NT2/D1 (cell line): ENCODE data around the gene GPR152.

Experiments used
- SUZ12 ChIP-seq: IDR thresholded peaks from 2 replicates; pipeline ENCODE4 v1.6.1; 2011; ENCODE audit not compliant: insufficient read length, insufficient read depth; ENCODE audit errors: extremely low read depth
- YY1 ChIP-seq: IDR thresholded peaks from 2 replicates; pipeline ENCODE4 v1.6.1; 2011; ENCODE audit not compliant: insufficient read length, insufficient read depth
- ZNF274 ChIP-seq: IDR thresholded peaks from 2 replicates; pipeline ENCODE4 v1.6.1; 2011; ENCODE audit warnings: mild to moderate bottlenecking, low read depth, low read length

DNA sequence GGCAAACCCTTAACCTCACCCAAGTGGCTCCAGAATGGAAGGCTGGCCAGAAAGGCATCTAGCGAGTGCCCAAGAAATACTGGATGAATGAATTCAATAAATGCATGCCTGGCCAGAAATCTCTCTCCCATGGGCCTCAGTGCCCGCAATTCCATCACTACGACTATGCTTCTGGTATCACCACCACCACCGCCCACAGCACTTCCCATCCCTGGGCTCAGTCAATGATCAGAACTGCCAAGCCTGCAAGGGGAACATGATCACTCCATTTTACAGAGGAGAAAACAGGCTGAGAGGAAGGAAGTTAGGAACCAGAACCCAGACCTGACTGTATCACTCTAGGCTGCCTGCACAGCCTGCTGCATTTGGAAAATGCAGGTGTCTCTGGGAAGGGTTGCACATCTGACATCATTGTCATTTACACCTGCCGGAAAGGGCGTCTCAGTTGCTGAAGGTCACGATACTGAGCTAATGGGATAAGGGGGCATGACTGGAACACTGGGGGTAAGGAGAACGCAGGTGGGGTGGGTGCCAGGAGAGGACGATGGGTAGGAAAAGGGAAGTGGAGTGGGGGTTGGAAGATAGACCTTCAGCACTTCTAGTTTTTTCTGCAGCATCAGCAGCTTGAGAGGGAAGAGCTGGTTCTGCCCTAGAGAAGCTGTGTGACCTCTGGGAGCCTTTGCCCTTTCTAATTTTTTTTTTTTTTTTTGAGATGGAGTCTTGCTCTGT is 3.2 kb downstream of the GPR152 start:
- TF ChIP-seq ZNF274 (no peak), YY1 (no peak), SUZ12 (no peak)
